Activated CD8-positive, alpha-beta memory T cell treated with anti-CD3 and anti-CD28 coated beads, Interleukin-2, amount 10 ng/mL, durations not matched to agents 7 days and 5 days (primary cell): ENCODE results near the gene RND3. TPM values are rescaled to one million over a fixed set of nuclear protein-coding genes. Genes with fewer than 3 reads are reported as not detected.

Experiments
- ATAC-seq: fragments of 150-1000 bp; cut with Tn5 transposase; one replicate; pipeline ENCODE4 v1.10.0; 2021; ENCODE audit warnings: moderate library complexity
- CTCF ChIA-PET: fragments of 350-600 bp; sonication (Branson Sonifier 250); formaldehyde crosslinking; loops from one replicate; lab custom pipeline; 2021; ENCODE audit warnings: antibody characterized with exemption; lab: Charles Lee
- DNase-seq: peaks from one replicate; pipeline ENCODE4 v3.0.0-alpha.2; 2020
- H3K27ac Mint-ChIP-seq: one replicate; pipeline ENCODE4 v1.8.0; 2021; ENCODE audit warnings: mild to moderate bottlenecking, mixed read lengths
- H3K27me3 Mint-ChIP-seq: one replicate; pipeline ENCODE4 v1.8.0; 2021; ENCODE audit warnings: mixed read lengths
- H3K36me3 Mint-ChIP-seq: one replicate; pipeline ENCODE4 v1.8.0; 2021; ENCODE audit warnings: mild to moderate bottlenecking, mixed read lengths
- H3K4me1 Mint-ChIP-seq: one replicate; pipeline ENCODE4 v1.8.0; 2021; ENCODE audit warnings: mixed read lengths
- H3K4me3 Mint-ChIP-seq: one replicate; pipeline ENCODE4 v1.8.0; 2021; ENCODE audit warnings: mild to moderate bottlenecking, moderate library complexity, mixed read lengths
- H3K9me3 Mint-ChIP-seq: one replicate; pipeline ENCODE4 v1.8.0; 2022; ENCODE audit warnings: low read depth, mixed read lengths
- total RNA-seq, 2 experiments: library from RNA; stranded (reverse); gene quantifications; one replicate each; pipeline ENCODE4 v1.2.3, GENCODE V29; 2021

The RND3 gene
- total RNA-seq, 2 experiments from 2014 or later: not detected

- no peaks in the 10 kb centered on the region for H3K9me3 Mint-ChIP-seq
- peaks cover 6% of the 10 kb centered on the region for H3K27me3 Mint-ChIP-seq
- no peak overlapping the region for H3K4me3 Mint-ChIP-seq
- ATAC-seq (no peak), DNase-seq (no peak)
- H3K4me1 Mint-ChIP-seq: no peaks in the 10 kb centered on the region
- no peak overlapping the region for H3K27ac Mint-ChIP-seq
- H3K36me3 Mint-ChIP-seq: no peaks in the 10 kb centered on the region
- CTCF ChIA-PET: no interaction called here
These were observed 10.1 kb downstream of the RND3 start for GRCh38 chr2:150477347-150477746.

GRCh38 chr2:150476809-150477302, 10.6 kb downstream of the RND3 start:
- CTCF ChIA-PET: no interaction called here
- H3K9me3 Mint-ChIP-seq: no peaks in the 10 kb centered on the region
- DNase-seq (no peak), ATAC-seq (no peak)
- peaks cover 5% of the 10 kb centered on the region for H3K27me3 Mint-ChIP-seq
- H3K4me3 Mint-ChIP-seq: no peak overlapping the region
- no peaks in the 10 kb centered on the region for H3K4me1 Mint-ChIP-seq
- H3K36me3 Mint-ChIP-seq: no peaks in the 10 kb centered on the region
- H3K27ac Mint-ChIP-seq: no peak overlapping the region

GRCh38 chr2:150476286-150476685, 11.2 kb downstream of the RND3 start:
- Mint-ChIP-seq H3K9me3 (no peaks in the 10 kb centered on the region), H3K27ac (no peak overlapping the region), H3K36me3 (no peaks in the 10 kb centered on the region), H3K4me1 (no peaks in the 10 kb centered on the region), H3K4me3 (no peak overlapping the region), H3K27me3 (peaks cover 1% of the 10 kb centered on the region)
- no peak for DNase-seq
- CTCF ChIA-PET: no interaction called here
- ATAC-seq: no peak

GRCh38 chr2:150475479-150476250, 11.8 kb downstream of the RND3 start:
- H3K36me3 Mint-ChIP-seq: no peaks in the 10 kb centered on the region
- H3K4me3 Mint-ChIP-seq: no peak overlapping the region
- H3K27ac Mint-ChIP-seq: no peak overlapping the region
- H3K27me3 Mint-ChIP-seq: no peaks in the 10 kb centered on the region
- H3K4me1 Mint-ChIP-seq: no peaks in the 10 kb centered on the region
- no peaks in the 10 kb centered on the region for H3K9me3 Mint-ChIP-seq
- ATAC-seq (no peak), DNase-seq (no peak)
- CTCF ChIA-PET: no interaction called here

- no peak overlapping the region for H3K4me3 Mint-ChIP-seq
- H3K36me3 Mint-ChIP-seq: no peaks in the 10 kb centered on the region
- H3K27ac Mint-ChIP-seq: no peak overlapping the region
- H3K27me3 Mint-ChIP-seq: no peaks in the 10 kb centered on the region
- H3K4me1 Mint-ChIP-seq: no peaks in the 10 kb centered on the region
- CTCF ChIA-PET: no interaction called here
- ATAC-seq (no peak), DNase-seq (no peak)
- H3K9me3 Mint-ChIP-seq: no peaks in the 10 kb centered on the region
These were observed 13.0 kb downstream of the RND3 start for GRCh38 chr2:150474326-150475074.

- Mint-ChIP-seq H3K9me3 (no peaks in the 10 kb centered on the region), H3K27ac (no peak overlapping the region), H3K36me3 (no peaks in the 10 kb centered on the region), H3K4me1 (no peaks in the 10 kb centered on the region), H3K4me3 (no peak overlapping the region), H3K27me3 (no peaks in the 10 kb centered on the region)
- no peak for ATAC-seq
- CTCF ChIA-PET: no interaction called here
- DNase-seq: no peak
These were observed 13.7 kb downstream of the RND3 start for GRCh38 chr2:150473767-150474166.

- no peaks in the 10 kb centered on the region for H3K27me3 Mint-ChIP-seq
- DNase-seq (no peak), ATAC-seq (no peak)
- H3K36me3 Mint-ChIP-seq: no peaks in the 10 kb centered on the region
- no peaks in the 10 kb centered on the region for H3K4me1 Mint-ChIP-seq
- CTCF ChIA-PET: no interaction called here
- H3K9me3 Mint-ChIP-seq: no peaks in the 10 kb centered on the region
- no peak overlapping the region for H3K4me3 Mint-ChIP-seq
- no peak overlapping the region for H3K27ac Mint-ChIP-seq
These were observed 15.0 kb downstream of the RND3 start for GRCh38 chr2:150472511-150472899.

- H3K4me3 Mint-ChIP-seq: no peak overlapping the region
- CTCF ChIA-PET: no interaction called here
- ATAC-seq: no peak
- no peaks in the 10 kb centered on the region for H3K4me1 Mint-ChIP-seq
- H3K27ac Mint-ChIP-seq: no peak overlapping the region
- DNase-seq: no peak
- H3K27me3 Mint-ChIP-seq: no peaks in the 10 kb centered on the region
- no peaks in the 10 kb centered on the region for H3K9me3 Mint-ChIP-seq
- H3K36me3 Mint-ChIP-seq: no peaks in the 10 kb centered on the region
These were observed 15.5 kb downstream of the RND3 start for GRCh38 chr2:150471813-150472510.

- H3K4me3 Mint-ChIP-seq: no peak overlapping the region
- no peaks in the 10 kb centered on the region for H3K9me3 Mint-ChIP-seq
- DNase-seq (no peak), ATAC-seq (no peak)
- CTCF ChIA-PET: no interaction called here
- no peaks in the 10 kb centered on the region for H3K36me3 Mint-ChIP-seq
- no peaks in the 10 kb centered on the region for H3K27me3 Mint-ChIP-seq
- no peaks in the 10 kb centered on the region for H3K4me1 Mint-ChIP-seq
- no peak overlapping the region for H3K27ac Mint-ChIP-seq
These were observed 17.0 kb downstream of the RND3 start for GRCh38 chr2:150470435-150470834.

GRCh38 chr2:150469706-150470274, 17.7 kb downstream of the RND3 start:
- ATAC-seq: no peak
- H3K4me1 Mint-ChIP-seq: no peaks in the 10 kb centered on the region
- no peak overlapping the region for H3K27ac Mint-ChIP-seq
- no peaks in the 10 kb centered on the region for H3K27me3 Mint-ChIP-seq
- no peaks in the 10 kb centered on the region for H3K9me3 Mint-ChIP-seq
- H3K36me3 Mint-ChIP-seq: no peaks in the 10 kb centered on the region
- CTCF ChIA-PET: no interaction called here
- DNase-seq: no peak
- no peak overlapping the region for H3K4me3 Mint-ChIP-seq

GRCh38 chr2:150468350-150468960, 19.0 kb downstream of the RND3 start:
- CTCF ChIA-PET: no interaction called here
- Mint-ChIP-seq H3K9me3 (no peaks in the 10 kb centered on the region), H3K36me3 (no peaks in the 10 kb centered on the region), H3K27ac (no peak overlapping the region), H3K4me1 (no peaks in the 10 kb centered on the region), H3K4me3 (no peak overlapping the region), H3K27me3 (no peaks in the 10 kb centered on the region)
- no peak for DNase-seq
- no peak for ATAC-seq

GRCh38 chr2:150467621-150467963, 19.9 kb downstream of the RND3 start:
- no peak overlapping the region for H3K27ac Mint-ChIP-seq
- no peak for ATAC-seq

More at GRCh38 chr2:150467621-150467963, 19.9 kb downstream of the RND3 start:
- CTCF ChIA-PET: no interaction called here
- H3K4me1 Mint-ChIP-seq: no peaks in the 10 kb centered on the region
- no peak overlapping the region for H3K4me3 Mint-ChIP-seq
- H3K36me3 Mint-ChIP-seq: no peaks in the 10 kb centered on the region
- no peak for DNase-seq
- H3K9me3 Mint-ChIP-seq: no peaks in the 10 kb centered on the region
- H3K27me3 Mint-ChIP-seq: no peaks in the 10 kb centered on the region
